NCI-H2196 treated with DMSO at 0.1 percent for 48 hours (cell line): ENCODE measurements around the gene ABCB6.
"Not testable (repeated sequence)": the region's sequence is repeated elsewhere in the genome, so short reads cannot be mapped to it uniquely, and the experiment has no call there.

Source experiments
- DNase-seq: peaks from one replicate; lab custom pipeline; 2025; ENCODE audit not compliant: unreplicated experiment; lab: John Stamatoyannopoulos, UW

Gene ABCB6

GRCh38 chr2:219218732-219219701 lies at the start of gene ABCB6:
TSS of gene ABCB6 (minus strand) at chr2:219218958. CDS start at chr2:219218673, 285 bp downstream.
- peak; percentile 89 for DNase-seq

DNA sequence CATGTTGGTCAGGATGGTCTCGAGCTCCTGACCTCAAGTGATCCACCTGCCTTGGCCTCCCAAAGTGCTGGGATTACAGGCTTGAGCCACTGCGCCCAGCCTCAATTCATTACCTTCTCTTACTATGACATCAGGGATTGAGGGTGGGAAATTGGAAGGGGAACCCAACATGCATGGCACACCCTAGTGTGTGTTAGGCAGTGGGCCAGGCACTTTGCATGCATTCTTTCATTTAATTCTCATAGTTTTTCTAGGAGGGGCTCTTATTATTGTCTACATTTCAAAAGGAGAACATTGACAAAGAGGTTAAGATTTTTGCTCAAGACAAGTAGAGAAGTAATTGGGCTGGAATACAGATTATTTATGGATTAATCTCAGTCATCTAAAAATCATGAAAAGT lies 49.5 kb upstream of the ABCB6 start:
- DNase-seq: no peak

GRCh38 chr2:219266886-219267285 lies 48.1 kb upstream of the ABCB6 start:
- no peak for DNase-seq

GRCh38 chr2:219266232-219266631 lies 47.5 kb upstream of the ABCB6 start:
- DNase-seq: no peak

DNA sequence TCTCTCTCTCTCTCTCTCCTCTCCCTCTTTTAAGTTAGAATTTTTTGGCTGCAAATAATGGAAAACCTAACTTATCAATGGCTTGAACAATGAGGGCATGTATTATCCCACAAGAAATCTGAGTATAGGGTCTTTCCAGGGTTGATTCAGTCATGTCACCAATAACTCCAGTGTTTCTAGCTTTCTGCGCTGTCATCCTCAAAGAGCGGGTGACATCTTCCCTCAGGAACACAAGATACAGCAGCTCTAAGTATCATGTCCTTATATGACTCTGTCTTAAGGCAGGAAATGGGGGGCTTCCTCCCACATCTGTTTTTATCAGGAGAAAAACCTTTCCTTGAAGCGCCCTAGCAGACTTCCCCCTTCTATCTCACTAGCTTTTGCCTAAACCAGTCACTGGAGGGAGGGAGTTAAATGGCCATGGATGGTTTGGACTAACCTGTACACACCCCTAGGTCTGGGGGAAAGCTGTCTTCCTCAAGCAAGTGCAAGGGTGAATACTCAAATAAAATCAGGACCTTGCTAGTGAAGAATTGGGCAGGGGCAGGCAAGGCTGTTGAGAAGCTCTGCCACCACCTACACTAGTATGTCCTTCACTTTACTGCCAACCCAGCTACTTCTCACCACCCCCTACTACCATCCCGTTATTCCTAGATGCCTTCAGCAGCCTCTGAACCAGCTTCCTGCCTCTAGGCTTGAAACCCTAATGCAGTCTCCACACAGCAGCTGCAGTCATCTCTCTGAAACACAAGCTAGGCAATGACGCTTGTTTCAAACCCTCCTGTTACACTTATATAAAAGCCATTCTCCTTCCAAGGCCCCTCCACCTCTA lies 42.5 kb upstream of the ABCB6 start:
- no peak for DNase-seq

DNA sequence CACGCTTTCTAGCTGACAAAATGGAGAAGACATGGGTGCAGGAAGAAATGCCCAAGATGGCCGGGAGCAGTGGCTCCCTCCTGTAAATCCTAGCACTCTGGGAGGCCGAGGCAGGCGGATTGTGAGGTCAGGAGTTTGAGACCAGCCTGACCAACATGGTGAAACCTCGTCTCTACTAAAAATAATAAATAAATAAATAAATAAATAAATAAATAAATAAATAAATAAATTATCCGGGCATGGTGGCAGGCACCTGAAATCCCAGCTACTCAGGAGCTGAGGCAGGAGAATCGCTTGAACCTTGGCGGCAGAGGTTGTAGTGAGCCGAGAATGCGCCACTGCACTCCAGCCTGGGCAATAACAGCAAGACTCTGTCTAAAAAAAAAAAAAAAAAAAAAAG lies 40.2 kb upstream of the ABCB6 start:
- DNase-seq: not testable (repeated sequence)

DNA sequence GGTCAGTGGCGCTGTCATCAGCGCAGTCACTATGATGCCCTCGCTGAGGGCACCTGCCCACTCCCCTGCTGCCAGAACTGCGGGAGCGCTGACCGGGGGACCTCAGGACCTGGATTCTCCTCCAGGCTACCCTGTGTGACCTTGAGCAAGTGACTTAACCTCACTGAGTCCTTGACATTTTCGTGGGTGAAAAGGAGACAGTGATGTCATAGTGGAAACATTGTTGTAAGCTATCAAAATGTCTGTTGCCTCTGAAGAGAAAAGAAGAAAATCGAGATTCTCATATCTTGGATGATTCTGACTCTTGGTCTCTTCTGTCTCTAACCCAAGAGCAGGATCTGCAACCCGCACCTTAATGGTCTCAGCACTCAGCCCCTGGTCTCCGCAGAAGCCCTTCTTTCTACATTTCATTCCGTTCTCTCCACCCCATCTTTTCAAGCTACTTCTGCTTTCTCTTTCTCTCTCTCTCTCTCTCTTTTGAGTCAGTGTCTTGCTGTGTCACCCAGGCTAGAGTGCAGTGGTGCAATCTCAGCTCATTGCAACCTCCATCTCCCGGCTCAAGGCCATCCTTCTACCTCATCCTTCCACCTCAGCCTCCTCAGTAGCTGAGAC lies 35.9 kb upstream of the ABCB6 start:
- DNase-seq: no peak

GRCh38 chr2:219253753-219254589 lies 35.2 kb upstream of the ABCB6 start, which contains the start of gene TUBA4A:
TSS of gene TUBA4A (minus strand) at chr2:219253918. CDS start at chr2:219253858, 60 bp downstream.
- DNase-seq: peak; percentile 51

GRCh38 chr2:219252900-219253752 lies 34.4 kb upstream of the ABCB6 start, which contains the start of gene TUBA4B:
TSS of gene TUBA4B (plus strand) at chr2:219253243. CDS start at chr2:219253408, 165 bp downstream.
- DNase-seq: peak; percentile 11

DNA sequence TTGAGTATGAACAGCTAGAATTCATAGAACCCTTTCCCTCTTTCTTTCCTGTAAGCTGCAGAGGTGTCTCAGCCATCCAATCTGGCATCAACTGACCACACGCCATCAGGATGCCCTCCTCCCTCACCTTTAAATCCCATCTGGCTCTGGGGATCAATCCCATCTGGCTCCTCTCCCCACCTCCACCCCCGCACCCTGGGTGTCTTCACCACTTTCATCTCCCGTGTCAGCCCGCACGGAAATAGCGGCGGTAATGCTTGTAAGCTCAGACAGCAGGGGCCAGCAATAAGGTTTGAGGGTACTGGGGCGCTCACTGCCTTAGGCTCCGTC lies 33.8 kb upstream of the ABCB6 start:
- no peak for DNase-seq

DNA sequence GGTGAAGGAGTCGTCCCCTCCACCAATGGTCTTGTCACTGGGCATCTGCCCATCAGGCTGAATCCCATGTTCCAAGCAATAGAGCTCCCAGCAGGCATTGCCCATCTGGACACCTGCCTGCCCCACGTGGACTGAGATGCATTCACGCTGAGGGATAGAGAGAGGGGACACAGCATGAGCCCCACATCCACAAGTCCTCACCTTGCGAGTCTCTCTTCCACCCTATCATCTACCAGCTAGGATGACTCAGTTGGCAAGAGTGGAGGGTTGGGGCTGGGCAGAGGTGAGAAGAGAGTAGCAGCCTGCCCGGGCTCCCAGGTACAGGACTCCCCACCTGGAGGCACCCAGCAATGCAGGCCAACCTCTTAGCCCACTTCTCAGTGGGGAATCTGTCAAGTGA lies 33.3 kb upstream of the ABCB6 start:
- DNase-seq: no peak

- DNase-seq: no peak
Measured at GRCh38 chr2:219251656-219252055, 32.9 kb upstream of the ABCB6 start.

DNA sequence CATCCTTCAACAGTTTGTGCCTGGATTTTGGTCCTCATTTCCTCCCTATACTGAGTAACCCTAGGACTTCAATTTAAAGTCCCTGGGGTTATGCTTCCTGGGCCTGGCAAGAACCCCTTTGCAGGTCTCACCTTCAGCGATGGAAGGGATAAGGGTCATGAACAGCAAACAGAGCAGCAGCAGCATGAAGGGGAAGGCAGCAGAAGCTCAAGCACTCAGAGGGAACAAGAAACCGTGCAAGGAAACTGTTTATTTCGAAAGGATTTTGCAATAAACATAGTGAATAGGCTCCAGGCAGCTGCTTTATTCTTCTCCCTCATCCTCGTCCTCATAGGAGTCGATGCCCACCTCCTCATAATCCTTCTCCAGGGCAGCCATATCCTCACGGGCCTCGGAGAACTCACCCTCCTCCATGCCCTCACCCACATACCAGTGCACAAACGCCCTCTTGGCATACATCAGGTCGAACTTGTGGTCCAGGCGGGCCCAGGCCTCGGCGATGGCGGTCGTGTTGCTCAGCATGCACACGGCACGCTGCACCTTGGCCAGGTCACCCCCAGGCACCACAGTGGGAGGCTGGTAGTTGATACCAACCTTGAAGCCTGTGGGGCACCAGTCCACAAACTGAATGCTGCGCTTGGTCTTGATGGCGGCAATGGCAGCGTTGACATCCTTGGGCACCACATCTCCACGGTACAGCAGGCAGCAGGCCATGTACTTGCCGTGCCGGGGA lies 31.5 kb upstream of the ABCB6 start:
- DNase-seq: no peak

DNA sequence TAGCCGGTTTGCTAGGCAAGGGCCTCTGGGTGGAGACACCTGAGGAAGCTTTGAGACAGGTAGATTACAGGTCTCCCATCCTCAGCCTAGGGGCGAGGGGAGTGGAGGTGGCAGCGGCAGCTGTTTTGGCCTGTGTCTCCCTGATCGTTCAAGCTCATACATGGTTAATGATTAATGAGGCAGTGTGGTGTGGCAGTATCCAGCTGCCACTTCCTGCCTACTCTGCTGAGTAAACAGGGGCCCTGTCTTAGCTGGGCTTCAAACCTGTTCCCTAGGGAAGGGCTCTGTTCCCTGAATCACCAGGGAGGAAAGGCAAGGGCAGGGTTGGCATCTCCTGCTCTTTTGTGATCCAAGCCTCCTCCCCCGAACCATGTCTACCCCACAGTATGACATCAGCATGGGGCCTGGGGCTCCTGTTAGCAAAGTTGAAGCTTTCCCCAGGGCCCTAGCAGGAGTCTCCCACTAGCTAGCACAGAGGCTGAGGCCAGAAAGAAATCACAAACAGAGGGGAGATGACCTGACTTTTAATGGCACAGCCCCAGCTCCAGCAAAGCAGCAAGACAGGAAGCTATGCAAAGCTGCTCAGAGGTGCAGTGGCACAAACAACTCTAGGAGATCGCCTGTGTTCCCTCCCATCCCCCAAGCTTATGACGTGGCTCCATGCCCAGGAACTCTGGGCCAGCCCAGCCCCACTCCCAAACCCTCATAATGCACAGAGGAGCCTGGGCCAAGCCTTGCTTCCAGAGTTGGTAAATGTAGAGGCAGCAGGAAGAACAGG lies 30.6 kb upstream of the ABCB6 start:
- peak; percentile 71 for DNase-seq

DNA sequence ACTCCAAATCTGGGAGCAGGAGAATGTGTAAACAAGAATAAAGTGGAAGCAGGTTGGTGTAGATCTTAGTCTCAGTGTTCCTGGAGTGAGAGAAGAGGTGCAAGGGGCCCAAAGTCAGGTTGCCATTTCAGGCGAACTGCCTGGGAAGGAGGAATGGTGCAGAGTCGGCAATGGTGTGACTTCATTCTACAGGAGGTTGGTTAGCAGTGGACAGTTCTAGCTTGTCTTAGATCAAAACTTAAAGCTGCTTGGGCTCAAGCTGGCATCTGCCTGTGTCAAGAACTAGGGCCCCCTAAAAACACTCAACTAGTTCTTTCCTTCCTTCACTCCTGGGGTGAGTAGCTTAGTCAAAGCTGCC lies 30.1 kb upstream of the ABCB6 start:
- DNase-seq: no peak

DNA sequence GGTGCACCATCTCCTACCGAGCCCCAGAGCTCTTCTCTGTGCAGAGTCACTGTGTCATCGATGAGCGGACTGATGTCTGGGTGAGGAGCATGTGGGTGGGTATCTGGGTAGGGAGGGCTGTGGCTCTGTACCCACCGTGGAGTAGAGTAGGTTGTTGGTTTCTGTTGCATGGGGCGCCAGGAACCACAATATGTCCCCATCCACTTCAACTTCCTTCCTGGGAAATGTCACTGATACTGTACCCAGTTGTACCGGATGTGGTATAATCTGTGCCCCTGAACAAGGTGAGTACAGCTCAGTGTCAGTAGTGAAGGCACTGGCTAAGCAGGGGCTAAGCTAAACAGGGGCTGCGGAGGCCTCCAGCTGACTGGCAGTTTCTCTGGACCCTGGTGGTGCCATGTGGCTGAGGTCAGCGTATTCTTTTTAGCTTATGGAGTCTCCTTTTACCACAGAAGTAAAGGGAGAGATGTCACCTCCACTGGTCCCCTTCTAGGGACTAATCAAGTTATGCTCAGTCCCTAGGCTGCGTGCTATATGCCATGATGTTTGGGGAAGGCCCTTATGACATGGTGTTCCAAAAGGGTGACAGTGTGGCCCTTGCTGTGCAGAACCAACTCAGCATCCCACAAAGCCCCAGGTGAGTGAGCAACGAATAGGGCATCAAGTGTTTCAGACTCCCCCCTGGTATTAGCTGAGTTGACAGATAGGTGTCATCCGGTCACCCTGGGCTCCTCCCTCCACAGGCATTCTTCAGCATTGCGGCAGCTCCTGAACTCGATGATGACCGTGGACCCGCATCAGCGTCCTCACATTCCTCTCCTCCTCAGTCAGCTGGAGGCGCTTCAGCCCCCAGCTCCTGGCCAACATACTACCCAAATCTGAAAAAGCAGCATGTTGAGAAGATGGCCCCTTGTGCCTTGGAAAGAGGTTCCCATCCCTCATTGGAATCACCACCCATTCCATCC lies 29.2 kb upstream of the ABCB6 start:
- no peak for DNase-seq

- DNase-seq: no peak
Measured at GRCh38 chr2:219246559-219246958, 27.8 kb upstream of the ABCB6 start.
